Activated B cell treated with CpG ODN at 0.5 μM for 24 hours (primary cell): ENCODE results near the gene KANK3. TPM values are rescaled to one million over a fixed set of nuclear protein-coding genes. Genes with fewer than 3 reads are reported as not detected.
A peak's percentile ranks its signal among the peaks of the same experiment; 100 is the strongest.

Experiments used
- ATAC-seq: fragments of 200-7000 bp; cut with Tn5 transposase; one replicate; pipeline ENCODE4 v1.10.0; 2021; ENCODE audit warnings: low read depth, mild to moderate bottlenecking, moderate library complexity
- CTCF ChIA-PET: fragments of 350-600 bp; sonication (Branson Sonifier 250); formaldehyde crosslinking; loops from one replicate; lab custom pipeline; 2021; ENCODE audit warnings: antibody characterized with exemption; lab: Charles Lee
- POLR2A ChIA-PET: fragments of 350-600 bp; sonication (Branson Sonifier 250); formaldehyde crosslinking; loops from one replicate; lab custom pipeline; 2021; ENCODE audit warnings: antibody characterized with exemption; lab: Charles Lee
- DNase-seq: peaks from one replicate; pipeline ENCODE4 v3.0.0; 2022
- H3K27ac Mint-ChIP-seq: one replicate; pipeline ENCODE4 v1.8.0; 2020; ENCODE audit warnings: mixed read lengths
- H3K27me3 Mint-ChIP-seq: one replicate; pipeline ENCODE4 v1.8.0; 2021; ENCODE audit warnings: mixed read lengths
- H3K36me3 Mint-ChIP-seq: one replicate; pipeline ENCODE4 v1.8.0; 2021; ENCODE audit warnings: low read depth, mixed read lengths
- H3K4me1 Mint-ChIP-seq: one replicate; pipeline ENCODE4 v1.8.0; 2021; ENCODE audit warnings: mixed read lengths
- H3K4me3 Mint-ChIP-seq: one replicate; pipeline ENCODE4 v1.8.0; 2020; ENCODE audit warnings: mild to moderate bottlenecking, mixed read lengths
- H3K9me3 Mint-ChIP-seq: one replicate; pipeline ENCODE4 v1.8.0; 2020; ENCODE audit warnings: mixed read lengths
- intact Hi-C: fragments of 100-400 bp; cut with micrococcal nuclease; formaldehyde crosslinking; loops from one replicate; pipeline ENCODE4 v1.15.1; 2024
- total RNA-seq: library from RNA; stranded (reverse); gene quantifications from 2 replicates; pipeline ENCODE4 v1.2.3, GENCODE V29; 2022
- TF ChIP-seq, protein P1 (sequence below): fragments of 200-600 bp; IDR thresholded peaks from one replicate; pipeline ENCODE4 v1.8.0; 2022; ENCODE audit warnings: antibody characterized with exemption, mild to moderate bottlenecking

The KANK3 gene
- total RNA-seq, 1 donor from 2014 or later, result 0.29 TPM

DNA sequence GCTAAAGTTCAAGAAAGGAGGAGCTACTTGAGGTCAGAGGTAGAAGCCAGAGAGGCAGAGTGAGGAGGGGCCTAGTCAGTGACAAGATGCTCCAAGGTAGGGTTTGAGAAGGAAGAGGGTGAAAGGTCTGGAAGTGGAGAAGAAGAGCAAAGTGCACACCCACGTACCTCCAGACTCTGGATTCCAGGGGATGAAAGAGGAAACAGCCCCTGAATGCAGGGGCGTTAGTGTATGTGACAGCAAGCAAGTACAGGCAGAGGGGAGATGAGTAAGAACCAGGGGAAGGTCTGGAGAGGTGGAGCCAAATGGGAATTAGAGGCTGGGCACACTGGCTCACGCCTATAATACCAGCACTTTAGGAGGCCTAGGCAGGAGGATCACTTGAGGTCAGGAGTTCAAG, 13.1 kb downstream of the KANK3 start:
- DNase-seq (no peak), ATAC-seq (no peak)
- H3K36me3 Mint-ChIP-seq, result no peaks in the 10 kb centered on the region
- intact Hi-C loops, result loop anchor here (10.0 kb wide), 1 partner anchor 65 kb away; no protein-coding TSS in a partner anchor
- H3K4me3 Mint-ChIP-seq, result no peak overlapping the region
- H3K4me1 Mint-ChIP-seq, result no peaks in the 10 kb centered on the region
- POLR2A ChIA-PET, result no interaction called here
- no peak overlapping the region for H3K27ac Mint-ChIP-seq
- TF ChIP-seq, protein P1, sequence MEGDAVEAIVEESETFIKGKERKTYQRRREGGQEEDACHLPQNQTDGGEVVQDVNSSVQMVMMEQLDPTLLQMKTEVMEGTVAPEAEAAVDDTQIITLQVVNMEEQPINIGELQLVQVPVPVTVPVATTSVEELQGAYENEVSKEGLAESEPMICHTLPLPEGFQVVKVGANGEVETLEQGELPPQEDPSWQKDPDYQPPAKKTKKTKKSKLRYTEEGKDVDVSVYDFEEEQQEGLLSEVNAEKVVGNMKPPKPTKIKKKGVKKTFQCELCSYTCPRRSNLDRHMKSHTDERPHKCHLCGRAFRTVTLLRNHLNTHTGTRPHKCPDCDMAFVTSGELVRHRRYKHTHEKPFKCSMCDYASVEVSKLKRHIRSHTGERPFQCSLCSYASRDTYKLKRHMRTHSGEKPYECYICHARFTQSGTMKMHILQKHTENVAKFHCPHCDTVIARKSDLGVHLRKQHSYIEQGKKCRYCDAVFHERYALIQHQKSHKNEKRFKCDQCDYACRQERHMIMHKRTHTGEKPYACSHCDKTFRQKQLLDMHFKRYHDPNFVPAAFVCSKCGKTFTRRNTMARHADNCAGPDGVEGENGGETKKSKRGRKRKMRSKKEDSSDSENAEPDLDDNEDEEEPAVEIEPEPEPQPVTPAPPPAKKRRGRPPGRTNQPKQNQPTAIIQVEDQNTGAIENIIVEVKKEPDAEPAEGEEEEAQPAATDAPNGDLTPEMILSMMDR, result no peak
- peaks cover 12% of the 10 kb centered on the region for H3K27me3 Mint-ChIP-seq
- no peaks in the 10 kb centered on the region for H3K9me3 Mint-ChIP-seq
- CTCF ChIA-PET, result no interaction called here

DNA sequence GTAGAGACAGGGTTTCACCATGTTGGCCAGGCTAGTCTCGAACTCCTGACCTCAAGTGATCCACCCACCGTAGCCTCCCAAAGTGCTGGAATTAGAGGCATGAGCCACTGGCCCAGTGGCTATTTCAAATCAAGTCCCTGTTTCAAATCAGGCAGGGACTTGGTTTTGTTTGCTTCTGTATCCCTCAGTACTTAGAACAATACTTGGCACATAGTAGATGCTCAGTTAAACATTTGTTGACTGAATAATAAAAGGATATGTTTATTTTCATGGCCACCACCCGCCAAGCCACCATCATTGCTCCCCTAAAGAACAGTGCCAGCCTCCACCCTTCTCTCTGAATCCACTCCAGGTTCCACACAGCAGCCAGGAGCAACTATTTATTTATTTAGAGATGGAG, 17.6 kb downstream of the KANK3 start:
- intact Hi-C loops, result loop anchor here (10.0 kb wide), 1 partner anchor 61 kb away; no protein-coding TSS in a partner anchor
- Mint-ChIP-seq H3K36me3 (peaks cover 36% of the 10 kb centered on the region), H3K27me3 (peaks cover 9% of the 10 kb centered on the region), H3K4me3 (no peak overlapping the region), H3K4me1 (peaks cover 28% of the 10 kb centered on the region), H3K9me3 (no peaks in the 10 kb centered on the region), H3K27ac (no peak overlapping the region)
- DNase-seq (no peak), ATAC-seq (no peak)
- POLR2A ChIA-PET, result interaction anchor here (1.2 kb wide), 1 partner anchor 58 kb away, joined by 5 read pairs; no protein-coding TSS in a partner anchor
- CTCF ChIA-PET, result no interaction called here
- TF ChIP-seq, protein P1, result no peak

DNA sequence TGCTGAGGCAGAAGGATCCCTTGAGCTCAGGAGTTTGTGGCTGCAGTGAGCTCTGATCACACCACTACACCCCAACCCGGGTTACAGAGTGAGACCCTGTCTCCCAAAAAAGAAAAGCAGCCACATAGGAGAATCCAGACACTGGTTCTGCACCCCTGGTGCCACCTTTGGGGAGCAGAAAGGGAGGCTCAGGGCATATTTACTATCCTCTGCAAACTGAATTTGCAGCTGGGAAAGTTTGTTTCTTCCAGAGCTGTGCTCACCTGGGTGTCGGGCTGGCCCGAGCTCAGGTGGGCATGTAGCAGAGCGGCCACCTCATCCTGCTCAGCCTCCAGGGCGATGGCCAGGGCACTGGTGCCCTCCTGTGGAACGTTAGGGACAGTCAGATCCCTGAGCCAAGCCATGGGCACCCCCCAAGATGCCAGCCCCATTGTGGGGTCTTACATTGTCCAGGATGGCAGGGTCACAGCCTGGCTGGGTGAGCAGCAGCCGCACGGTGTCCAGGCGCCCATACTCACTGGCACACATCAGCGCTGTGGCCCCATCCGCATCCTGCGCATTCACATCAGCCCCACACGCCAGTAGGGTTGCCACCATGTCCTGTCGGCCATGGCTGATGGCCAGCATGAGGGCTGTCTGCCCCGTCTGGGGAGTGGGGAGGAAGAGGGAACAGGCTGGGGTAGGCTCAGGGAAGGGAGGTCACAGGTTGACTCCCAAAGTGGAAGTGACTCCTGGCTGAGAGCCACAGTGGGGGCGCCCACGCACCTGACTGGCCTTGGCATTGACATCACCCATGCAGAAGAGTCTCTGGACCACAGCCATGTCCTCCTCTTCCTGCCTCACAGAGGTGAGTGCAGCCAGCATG, 18.6 kb downstream of the KANK3 start:
- intact Hi-C loops, result loop anchor here (10.0 kb wide), 1 partner anchor 60 kb away; no protein-coding TSS in a partner anchor
- H3K27ac Mint-ChIP-seq, result no peak overlapping the region

DNA sequence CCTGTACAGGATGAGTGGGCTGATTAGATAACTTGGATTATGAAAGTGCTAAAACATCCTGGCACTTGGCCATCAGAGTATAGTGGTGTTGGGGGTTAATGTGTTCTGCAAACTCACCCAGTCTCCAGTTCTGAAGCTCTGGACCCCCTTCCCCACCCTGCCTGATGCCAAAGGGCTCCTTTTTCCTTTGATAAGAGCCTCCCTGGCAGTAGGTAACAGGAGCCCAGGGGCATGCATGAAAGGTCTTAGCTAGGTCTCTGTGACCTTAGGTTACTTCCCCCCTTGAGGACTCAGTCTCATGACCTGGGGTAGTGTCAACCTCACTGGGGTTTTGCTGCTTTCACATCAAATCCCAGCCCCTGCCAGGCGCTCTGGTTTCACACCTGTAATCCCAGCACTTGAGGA, 19.3 kb downstream of the KANK3 start:
- DNase-seq, result no peak
- TF ChIP-seq, protein P1, result no peak
- POLR2A ChIA-PET, result interaction anchor here (0.5 to 2.0 kb wide), 5 partner anchors 57 to 257 kb away, joined by 3 to 6 read pairs (median 5); partner anchors contain the start of gene MARCHF2
- Mint-ChIP-seq H3K4me3 (peak overlapping the region; percentile 4), H3K4me1 (peaks cover 37% of the 10 kb centered on the region), H3K36me3 (peaks cover 36% of the 10 kb centered on the region), H3K27ac (no peak overlapping the region), H3K9me3 (no peaks in the 10 kb centered on the region), H3K27me3 (peaks cover 9% of the 10 kb centered on the region)
- intact Hi-C loops, result loop anchor here (10.0 kb wide), 1 partner anchor 59 kb away; no protein-coding TSS in a partner anchor
- CTCF ChIA-PET, result interaction anchor here (1.0 kb wide), 1 partner anchor 30 kb away, joined by 3 read pairs; no protein-coding TSS in a partner anchor
- no peak for ATAC-seq

More for the DNA sequence above, 18.6 kb downstream of the KANK3 start:
- TF ChIP-seq, protein P1, result no peak
- peaks cover 9% of the 10 kb centered on the region for H3K27me3 Mint-ChIP-seq
- DNase-seq (no peak), ATAC-seq (no peak)
- ChIA-PET CTCF (interaction anchor here (1.0 kb wide), 1 partner anchor 29 kb away, joined by 3 read pairs; no protein-coding TSS in a partner anchor), POLR2A (interaction anchor here (0.5 to 1.2 kb wide), 7 partner anchors 15 to 256 kb away, joined by 3 to 5 read pairs (median 4); no protein-coding TSS in a partner anchor)
- no peaks in the 10 kb centered on the region for H3K9me3 Mint-ChIP-seq
- peaks cover 37% of the 10 kb centered on the region for H3K4me1 Mint-ChIP-seq
- H3K4me3 Mint-ChIP-seq, result no peak overlapping the region
- peaks cover 36% of the 10 kb centered on the region for H3K36me3 Mint-ChIP-seq

DNA sequence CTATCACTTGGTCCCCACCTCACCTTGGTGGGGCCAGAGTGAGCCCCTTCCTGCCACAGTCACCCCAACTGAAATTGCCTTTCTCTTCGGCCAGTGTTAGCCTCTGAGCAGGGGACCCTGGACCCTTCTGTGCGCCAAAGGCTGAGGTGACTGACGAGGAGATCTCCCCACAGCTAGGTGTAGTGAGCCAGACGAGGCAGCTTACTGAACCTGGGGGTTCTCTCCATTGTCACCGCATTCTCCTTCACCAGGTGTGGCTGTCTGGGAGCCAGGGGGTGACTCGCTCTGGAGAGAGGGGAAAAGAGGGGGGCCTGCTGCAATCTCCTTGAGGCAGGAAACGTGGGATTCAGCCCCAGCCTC, 20.4 kb downstream of the KANK3 start:
- Mint-ChIP-seq H3K4me1 (peaks cover 37% of the 10 kb centered on the region), H3K27ac (no peak overlapping the region), H3K9me3 (no peaks in the 10 kb centered on the region), H3K27me3 (peaks cover 5% of the 10 kb centered on the region), H3K36me3 (peaks cover 36% of the 10 kb centered on the region), H3K4me3 (peak overlapping the region; percentile 98)
- ChIA-PET POLR2A (interaction anchor here (0.8 to 2.3 kb wide), 4 partner anchors 14 to 191 kb away, joined by 3 to 11 read pairs (median 6); partner anchors contain the start of genes MARCHF2 and ZNF414), CTCF (no interaction called here)
- intact Hi-C loops, result loop anchor here (10.0 kb wide), 1 partner anchor 58 kb away; no protein-coding TSS in a partner anchor
- DNase-seq, result no peak
- TF ChIP-seq, protein P1, result no peak
- no peak for ATAC-seq
